ENCODE results near the gene ARL1.
"Not testable (repeated sequence)": the region's sequence is repeated elsewhere in the genome, so short reads cannot be mapped to it uniquely, and the experiment has no call there.

ARL1 gene

GRCh38 chr12:101407436-101408345 is at the start of gene ARL1:
TSS of gene ARL1 (minus strand) at chr12:101407772. CDS start at chr12:101407645, 127 bp downstream.
- peak; percentile 87 to 90 for DNase-seq

- no peak for DNase-seq
These were observed 48.1 kb upstream of the ARL1 start for GRCh38 chr12:101455685-101456084.

- DNase-seq: no peak
These were observed 34.1 kb upstream of the ARL1 start for GRCh38 chr12:101441461-101442224.

GRCh38 chr12:101439236-101439635 is 31.7 kb upstream of the ARL1 start:
- no peak for DNase-seq

GRCh38 chr12:101436136-101436535 is 28.6 kb upstream of the ARL1 start:
- DNase-seq: no peak

- no peak for DNase-seq
These were observed 22.9 kb upstream of the ARL1 start for GRCh38 chr12:101430456-101430855.

GRCh38 chr12:101424620-101425019 is 17.0 kb upstream of the ARL1 start:
- DNase-seq: no peak

- DNase-seq: not testable (repeated sequence)
These were observed 14.5 kb upstream of the ARL1 start for GRCh38 chr12:101422066-101422465.

GRCh38 chr12:101415228-101415627 is 7.7 kb upstream of the ARL1 start:
- no peak for DNase-seq

- peak; percentile 35 to 68 for DNase-seq
These were observed 7.1 kb upstream of the ARL1 start for GRCh38 chr12:101414533-101415119.

- DNase-seq: not testable (repeated sequence)
These were observed 2.6 kb upstream of the ARL1 start for GRCh38 chr12:101410169-101410568.

- peak in 1 of 2 experiments; percentile 40 for DNase-seq
These were observed 530 bp downstream of the ARL1 start for GRCh38 chr12:101407049-101407435.

- not testable (repeated sequence) for DNase-seq
These were observed 16.4 kb downstream of the ARL1 start for GRCh38 chr12:101391181-101391580.

GRCh38 chr12:101379149-101379548 is 28.4 kb downstream of the ARL1 start:
- DNase-seq: no peak

GRCh38 chr12:101375573-101375972 is 32.0 kb downstream of the ARL1 start:
- DNase-seq: no peak

- DNase-seq: no peak
These were observed 35.1 kb downstream of the ARL1 start for GRCh38 chr12:101372431-101372830.

- no peak for DNase-seq
These were observed 39.6 kb downstream of the ARL1 start for GRCh38 chr12:101368016-101368415.

- no peak for DNase-seq
These were observed 46.1 kb downstream of the ARL1 start for GRCh38 chr12:101361455-101361854.

GRCh38 chr12:101356794-101357193 is 50.8 kb downstream of the ARL1 start:
- no peak for DNase-seq

GRCh38 chr12:101351682-101352081 is 55.9 kb downstream of the ARL1 start:
- no peak for DNase-seq

GRCh38 chr12:101343893-101344292 is 63.7 kb downstream of the ARL1 start:
- DNase-seq: no peak
